Heart right ventricle (tissue), 16 donors: ENCODE data around the gene SCYGR3. TPM values are rescaled to one million over a fixed set of nuclear protein-coding genes. Genes with fewer than 3 reads are reported as not detected.

Experiments used
- ATAC-seq, 8 donors: fragments of 200-7000 bp; cut with Tn5 transposase; one replicate each; pipeline ENCODE4 v1.9.1; 2020; ENCODE audit warnings: mild to moderate bottlenecking in 8 of 8, moderate library complexity in 8 of 8, moderate number of reproducible peaks in 1 of 8
- DNase-seq, 2 donors: peaks; one replicate each; pipeline ENCODE4 v3.0.0-alpha.2; 2020
- H3K27ac ChIP-seq, 10 donors: fragments of 200-600 bp; sonication (generic) in 2 of 10; one replicate each; pipeline versions ENCODE4 v1.5.0 to v1.8.0; 2020 to 2022; ENCODE audit warnings: mild to moderate bottlenecking in 3 of 10
- H3K27me3 ChIP-seq, 7 donors: fragments of 200-600 bp; one replicate each; pipeline ENCODE4 v1.8.0; 2021 to 2022; ENCODE audit warnings: mild to moderate bottlenecking in 2 of 7
- H3K36me3 ChIP-seq, 9 donors: fragments of 200-600 bp; sonication (generic) in 1 of 9; one replicate each; pipeline versions ENCODE4 v1.5.0 to v1.8.0; 2020 to 2022; ENCODE audit warnings: mild to moderate bottlenecking in 2 of 9
- H3K4me1 ChIP-seq, 9 donors: fragments of 200-600 bp; sonication (generic) in 1 of 9; one replicate each; pipeline versions ENCODE4 v1.5.0 to v1.8.0; 2020 to 2022; ENCODE audit warnings: mild to moderate bottlenecking in 4 of 9
- H3K4me3 ChIP-seq, 10 donors: fragments of 200-600 bp; sonication (generic) in 2 of 10; one replicate each; pipeline versions ENCODE4 v1.5.0 to v1.8.0; 2020 to 2022; ENCODE audit warnings: mild to moderate bottlenecking in 7 of 10, moderate library complexity in 2 of 10
- H3K9me3 ChIP-seq, 11 donors: fragments of 200-600 bp in 10 of 11; sonication (generic) in 2 of 11; one replicate each; pipeline versions ENCODE4 v1.5.0 to v1.8.0; 2013 to 2022; ENCODE audit warnings: mild to moderate bottlenecking in 2 of 11, control low read depth in 1 of 11, moderate library complexity in 1 of 11
- WGBS, 2 donors: extraction: QIAGEN DNeasy Blood & Tissue Kit; methylation state at CpG; one replicate each; pipeline ENCODE4 v1.1.7; 2013; ENCODE audit warnings: inconsistent platforms in 1 of 2; 5-methylcytosine and 5-hydroxymethylcytosine counted together
- intact Hi-C, 10 donors: fragments of 100-400 bp; cut with DNase I; formaldehyde crosslinking; loops; one replicate each; pipeline versions ENCODE4 v1.11.1 to v1.14.2; 2022
- polyA plus RNA-seq, 2 donors: library from polyadenylated mRNA; stranded (reverse); fragments of 200-250 nt; gene quantifications; one replicate each; pipeline ENCODE4 v1.2.3, GENCODE V29; 2013
- total RNA-seq, 10 donors: library from RNA; stranded (reverse); fragmentation: NEBNext Ultra II Directional in 3 of 10; extraction: Animal tissue kit (Norgen Biotek cat#: 25700) in 3 of 10; gene quantifications; one replicate each; pipeline versions ENCODE4 v1.2.1 to v1.2.4, GENCODE V29; 2021 to 2023
- TF ChIP-seq, protein P1 (sequence below), 9 donors: fragments of 200-600 bp; sonication (generic) in 2 of 9; IDR thresholded peaks; one replicate each; pipeline versions ENCODE4 v1.5.0 to v1.8.0; 2021 to 2022; ENCODE audit warnings: antibody characterized with exemption in 9 of 9, mild to moderate bottlenecking in 5 of 9, moderate library complexity in 1 of 9
- donor health status: Arrhythmogenic right ventricular cardiomyopathy.
- donor health status: ischemic (EF 13 %, LVEDD 7.1; RV severe dilation, severe dysfunction).
- donor health status: healthy with polysubstance abuse.
- donor health status: DM: no; HTN: yes; CAD: no.
- donor health status: DM: no; HTN: no; CAD: no.
- donor health status: ischemic (EF 25% LVEDD 6.9; RV normal size, moderate dysfunction).
- donor health status: ischemic (EF 25% LVEDD 5.7; RV mildly dilated, moderate dysfunction).
- donor health status: healthy.
- donor health status: DM: yes; HTN: yes; CAD: no.
- donor health status: Ischemic cardiomyopathy.
- donor health status: ischemic (EF 35%, LVEDD 5.7; RV mildly dilated, moderate dysfunction).
- donor health status: nonischemic (EF 11% LVEDD 7.7; RV severe dilation, severe dysfunction).
- donor health status: DM: yes; HTN: yes; CAD: no.
- donor health status: PGD.
- donor health status: ischemic (EF 29% LVEDD 5.4; RV normal size, mild dysfunction).
- donor health status: nonischemic (EF 23%, LVEDD 6.1; RV moderate dilation, normal function).

Gene SCYGR3
- total and polyA plus RNA-seq, 12 donors = not detected

DNA sequence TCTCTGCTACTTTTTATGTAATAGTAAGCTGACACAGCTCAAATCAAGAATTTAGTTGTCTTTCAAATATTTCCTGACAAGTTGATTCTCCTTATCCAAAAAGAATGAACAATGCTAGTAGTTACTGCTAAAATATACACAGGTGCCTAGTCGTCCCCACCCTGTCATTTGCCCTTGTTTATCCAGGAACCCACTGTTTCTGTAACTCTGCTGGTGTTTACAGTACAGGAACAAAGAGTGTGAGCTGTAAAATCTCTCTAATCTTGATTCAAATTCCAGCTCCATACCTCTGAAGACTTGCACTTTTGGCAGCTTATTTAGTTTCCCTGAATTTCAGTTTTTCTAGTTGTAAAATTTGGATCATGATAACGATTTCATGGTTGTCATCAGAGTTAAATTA, 37.1 kb downstream of the SCYGR3 start:
- ATAC-seq = no peak
- intact Hi-C loops = no loop called here

DNA sequence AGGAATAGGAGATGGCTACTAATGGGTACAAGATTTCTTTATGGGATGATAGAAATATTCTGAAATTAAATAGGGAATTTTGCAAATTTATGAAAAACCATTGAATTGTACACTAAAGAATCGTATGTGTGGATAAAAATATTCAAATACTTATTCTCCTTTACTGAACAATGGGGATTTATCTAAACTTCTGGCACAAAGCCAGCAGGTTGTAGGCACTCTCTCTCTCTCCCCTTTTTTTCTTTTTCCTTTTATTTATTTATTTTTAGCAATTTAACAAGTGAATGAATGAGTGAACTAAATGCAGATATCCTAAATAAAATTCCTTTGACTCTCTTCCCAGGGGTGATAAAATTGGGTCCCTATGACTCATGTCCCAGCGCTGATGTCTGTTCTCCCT, 37.8 kb downstream of the SCYGR3 start:
- H3K36me3 ChIP-seq = no peaks in the 10 kb centered on the region
- no peak for ATAC-seq
- peaks cover 0 to 11% (median 0%) of the 10 kb centered on the region in 7 donors for H3K27me3 ChIP-seq
- H3K9me3 ChIP-seq = peaks cover 0 to 1% (median 0%) of the 10 kb centered on the region in 11 donors
- no peak overlapping the region for H3K4me3 ChIP-seq
- H3K4me1 ChIP-seq = no peaks in the 10 kb centered on the region
- WGBS, 2 donors = 67 to 71% methylated on average over 2 of the region's 2 CpGs
- intact Hi-C loops = no loop called here
- DNase-seq = no peak
- TF ChIP-seq, protein P1, sequence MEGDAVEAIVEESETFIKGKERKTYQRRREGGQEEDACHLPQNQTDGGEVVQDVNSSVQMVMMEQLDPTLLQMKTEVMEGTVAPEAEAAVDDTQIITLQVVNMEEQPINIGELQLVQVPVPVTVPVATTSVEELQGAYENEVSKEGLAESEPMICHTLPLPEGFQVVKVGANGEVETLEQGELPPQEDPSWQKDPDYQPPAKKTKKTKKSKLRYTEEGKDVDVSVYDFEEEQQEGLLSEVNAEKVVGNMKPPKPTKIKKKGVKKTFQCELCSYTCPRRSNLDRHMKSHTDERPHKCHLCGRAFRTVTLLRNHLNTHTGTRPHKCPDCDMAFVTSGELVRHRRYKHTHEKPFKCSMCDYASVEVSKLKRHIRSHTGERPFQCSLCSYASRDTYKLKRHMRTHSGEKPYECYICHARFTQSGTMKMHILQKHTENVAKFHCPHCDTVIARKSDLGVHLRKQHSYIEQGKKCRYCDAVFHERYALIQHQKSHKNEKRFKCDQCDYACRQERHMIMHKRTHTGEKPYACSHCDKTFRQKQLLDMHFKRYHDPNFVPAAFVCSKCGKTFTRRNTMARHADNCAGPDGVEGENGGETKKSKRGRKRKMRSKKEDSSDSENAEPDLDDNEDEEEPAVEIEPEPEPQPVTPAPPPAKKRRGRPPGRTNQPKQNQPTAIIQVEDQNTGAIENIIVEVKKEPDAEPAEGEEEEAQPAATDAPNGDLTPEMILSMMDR (IDR thresholded peaks at IDR 0.05) = no peak
- H3K27ac ChIP-seq = no peak overlapping the region

More for the DNA sequence above, 37.1 kb downstream of the SCYGR3 start:
- no peaks in the 10 kb centered on the region for H3K4me1 ChIP-seq
- no peak for DNase-seq
- peaks cover 0 to 9% (median 0%) of the 10 kb centered on the region in 11 donors for H3K9me3 ChIP-seq
- no peak overlapping the region for H3K4me3 ChIP-seq
- TF ChIP-seq, protein P1 (IDR thresholded peaks at IDR 0.05) = no peak
- peaks cover 0 to 11% (median 0%) of the 10 kb centered on the region in 7 donors for H3K27me3 ChIP-seq
- no peak overlapping the region for H3K27ac ChIP-seq
- H3K36me3 ChIP-seq = no peaks in the 10 kb centered on the region
- 59 to 64% methylated on average over 2 of the region's 2 CpGs for WGBS, 2 donors

DNA sequence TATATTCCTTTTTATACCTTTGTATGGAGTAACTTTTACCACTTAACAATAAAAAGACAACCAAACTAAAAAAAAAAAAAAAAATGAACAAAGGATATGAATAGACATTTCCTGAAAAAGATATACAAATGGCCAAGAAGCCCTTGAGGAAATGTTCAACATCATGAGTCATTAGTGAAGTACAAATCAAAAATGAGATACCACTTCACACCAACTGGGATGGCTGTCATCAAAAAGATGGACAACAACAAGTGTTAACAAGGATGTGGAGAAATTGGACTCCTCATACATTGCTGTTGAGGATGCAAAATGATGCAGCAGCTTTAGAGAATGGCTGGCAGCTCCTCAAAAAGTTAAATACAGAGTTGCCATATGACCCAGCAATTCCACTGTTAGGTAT, 38.5 kb downstream of the SCYGR3 start:
- Histone ChIP-seq H3K4me1 (no peaks in the 10 kb centered on the region), H3K4me3 (no peak overlapping the region), H3K27me3 (peaks cover 0 to 11% (median 0%) of the 10 kb centered on the region in 7 donors), H3K9me3 (no peaks in the 10 kb centered on the region), H3K36me3 (no peaks in the 10 kb centered on the region), H3K27ac (no peak overlapping the region)
- TF ChIP-seq, protein P1 (IDR thresholded peaks at IDR 0.05) = no peak
- ATAC-seq = no peak
- DNase-seq = no peak
- intact Hi-C loops = no loop called here

DNA sequence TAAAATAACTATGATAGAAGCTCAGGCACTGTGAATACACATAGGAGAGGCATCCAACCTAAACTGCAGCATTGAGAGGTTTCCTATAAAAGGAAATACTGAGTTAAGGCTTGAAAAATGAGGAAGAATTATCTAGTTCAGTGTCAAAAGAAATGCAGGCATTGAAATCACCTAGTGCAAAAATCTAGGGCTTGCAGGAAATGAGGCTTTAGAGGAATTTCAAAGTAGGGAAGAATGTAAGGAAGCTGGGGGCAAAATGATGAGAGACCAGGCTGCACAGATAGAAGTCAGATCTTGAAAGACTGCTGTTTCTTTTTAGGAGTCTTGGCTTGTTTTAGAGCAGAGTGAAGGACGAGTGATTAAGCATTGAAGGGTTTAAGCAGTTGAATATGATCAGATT, 44.0 kb downstream of the SCYGR3 start:
- ATAC-seq (no peak), DNase-seq (no peak)
- WGBS, 2 donors = 29 to 37% methylated on average over 1 of the region's 1 CpG
- H3K27ac ChIP-seq = no peak overlapping the region
- H3K36me3 ChIP-seq = peaks cover 0 to 1% (median 0%) of the 10 kb centered on the region in 9 donors
- TF ChIP-seq, protein P1 (IDR thresholded peaks at IDR 0.05) = no peak
- H3K27me3 ChIP-seq = peaks cover 0 to 3% (median 0%) of the 10 kb centered on the region in 7 donors
- intact Hi-C loops = no loop called here
- H3K4me1 ChIP-seq = peaks cover 0 to 10% (median 0%) of the 10 kb centered on the region in 9 donors
- H3K9me3 ChIP-seq = no peaks in the 10 kb centered on the region
- H3K4me3 ChIP-seq = no peak overlapping the region
